Transverse colon (tissue), 4 donors: ENCODE data around the gene SRSF12. TPM values are rescaled to one million over a fixed set of nuclear protein-coding genes. Genes with fewer than 3 reads are reported as not detected.
"Not testable (repeated sequence)": the region's sequence is repeated elsewhere in the genome, so short reads cannot be mapped to it uniquely, and the experiment has no call there.

ENCODE experiments used
- DNase-seq: peaks from one replicate; pipeline ENCODE4 v3.0.0-alpha.2; 2019
- H3K27ac ChIP-seq, 4 donors: fragments of 200-600 bp; sonication (generic); 2 replicates each; pipeline ENCODE4 v1.5.1; 2016 to 2018; ENCODE audit warnings: inconsistent platforms in 4 of 4
- H3K27me3 ChIP-seq: fragments of 200-600 bp; sonication (generic); 2 replicates; pipeline ENCODE4 v1.5.1; 2017; ENCODE audit warnings: inconsistent platforms
- H3K36me3 ChIP-seq, 4 donors: fragments of 200-600 bp; sonication (generic); 2 replicates each; pipeline ENCODE4 v1.5.1; 2017 to 2019; ENCODE audit warnings: inconsistent platforms in 4 of 4
- H3K4me1 ChIP-seq, 4 donors: fragments of 200-600 bp; sonication (generic); 2 replicates each; pipeline ENCODE4 v1.5.1; 2017 to 2020; ENCODE audit warnings: inconsistent platforms in 4 of 4
- H3K4me3 ChIP-seq, 4 donors: fragments of 200-600 bp; sonication (generic); 1 replicate in 1 of 4; 2 replicates in 3 of 4; pipeline versions ENCODE4 v1.5.1 to v1.6.1; 2017 to 2019; ENCODE audit warnings: inconsistent platforms in 4 of 4
- H3K9me3 ChIP-seq, 2 donors: fragments of 200-600 bp; sonication (generic); 2 replicates each; pipeline ENCODE4 v1.5.1; 2017 to 2019; ENCODE audit warnings: inconsistent platforms in 2 of 2
- CTCF ChIP-seq, 5 experiments: fragments of 200-600 bp in 3 of 5; fragments of 450-650 bp in 2 of 5; sonication (generic) in 3 of 5; IDR thresholded peaks; 1 replicate in 2 of 5; 2 replicates in 3 of 5; pipeline ENCODE4 v1.5.1; 2016 to 2017; ENCODE audit warnings: antibody characterized with exemption in 5 of 5, inconsistent platforms in 3 of 5, mild to moderate bottlenecking in 2 of 5, moderate library complexity in 1 of 5
- EP300 ChIP-seq: sonication (generic); formaldehyde crosslinking; IDR thresholded peaks from one replicate; pipeline ENCODE4 v1.6.1; 2017; ENCODE audit warnings: antibody characterized with exemption, low read depth
- POLR2A ChIP-seq: fragments of 450-650 bp; IDR thresholded peaks from one replicate; pipeline ENCODE4 v1.6.1; 2016; ENCODE audit warnings: antibody characterized with exemption, mild to moderate bottlenecking, moderate library complexity
- POLR2AphosphoS5 ChIP-seq, 3 donors: sonication (generic); formaldehyde crosslinking; IDR thresholded peaks; one replicate each; pipeline ENCODE4 v1.6.1; 2016; ENCODE audit warnings: antibody characterized with exemption in 3 of 3
- WGBS, 2 donors: methylation state at CpG; one replicate each; pipeline ENCODE4 v1.1.5; 2018; ENCODE audit warnings: low coverage in 1 of 2; 5-methylcytosine and 5-hydroxymethylcytosine counted together
- in situ Hi-C, 4 donors: fragments of 200-750 bp; cut with MboI; loops; one replicate each; pipeline versions ENCODE4 v1.15.0 to v1.15.1; 2017; ENCODE audit warnings: low sequenced_read_pairs in 3 of 4, low pct_ligation_motif_present in 1 of 4, low pct_unique_long_range_greater_than_20kb in 1 of 4
- intact Hi-C: fragments of 100-400 bp; cut with DNase I; formaldehyde crosslinking; loops from one replicate; pipeline ENCODE4 v1.15.1; 2023; ENCODE audit warnings: low total_unique reads
- total RNA-seq, 4 donors: library from RNA; depleted of rRNA; stranded (reverse); fragments of >200 nt; gene quantifications; one replicate each; pipeline ENCODE4 v1.1.0, GENCODE V29; 2016

The SRSF12 gene
- total RNA-seq, 4 donors from 2014 or later: not detected

DNA sequence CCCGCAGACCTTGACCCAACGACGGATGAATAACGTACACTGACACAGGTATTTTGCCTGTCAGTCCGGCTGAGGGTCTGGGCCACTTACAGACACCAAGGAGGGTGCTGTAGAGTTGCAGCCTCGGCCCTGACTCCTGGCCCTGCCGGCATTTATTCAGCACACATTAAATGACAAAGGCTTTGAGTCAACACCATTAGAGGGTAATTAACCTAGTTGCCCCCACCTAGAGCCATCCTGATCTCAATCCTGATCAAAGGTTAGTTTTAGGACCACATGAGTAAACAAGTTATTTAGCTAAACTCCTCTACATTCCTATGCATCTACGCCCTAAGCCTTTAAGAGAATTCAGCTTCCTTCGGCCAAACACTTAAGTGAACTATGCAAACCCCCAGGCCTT lies 16.1 kb upstream of the SRSF12 start:
- 89 to 95% methylated on average over 4 to 9 of the region's 9 CpGs for WGBS, 2 donors
- no peak overlapping the region for H3K27ac ChIP-seq
- H3K36me3 ChIP-seq: no peaks in the 10 kb centered on the region
- H3K27me3 ChIP-seq: no peaks in the 10 kb centered on the region
- no peak overlapping the region for H3K4me3 ChIP-seq
- in situ Hi-C loops (no loop called here), intact Hi-C loops (no loop called here)
- DNase-seq: no peak
- H3K9me3 ChIP-seq: no peaks in the 10 kb centered on the region
- no peaks in the 10 kb centered on the region for H3K4me1 ChIP-seq
- TF ChIP-seq POLR2AphosphoS5 (IDR thresholded peaks at IDR 0.05) (no peak), CTCF (IDR thresholded peaks at IDR 0.05) (no peak), POLR2A (no peak), EP300 (no peak)

- Histone ChIP-seq H3K27ac (no peak overlapping the region), H3K4me3 (no peak overlapping the region), H3K9me3 (peaks cover 0 to 2% of the 10 kb centered on the region in 2 donors), H3K27me3 (no peaks in the 10 kb centered on the region), H3K36me3 (no peaks in the 10 kb centered on the region), H3K4me1 (no peaks in the 10 kb centered on the region)
- WGBS, 2 donors: 75 to 86% methylated on average over 2 of the region's 2 CpGs
- TF ChIP-seq CTCF (IDR thresholded peaks at IDR 0.05): no peak
- no peak for TF ChIP-seq POLR2A
- TF ChIP-seq EP300: no peak
- TF ChIP-seq POLR2AphosphoS5 (IDR thresholded peaks at IDR 0.05): no peak
- no peak for DNase-seq
- in situ Hi-C loops: no loop called here
- intact Hi-C loops: no loop called here
These were observed 14.2 kb upstream of the SRSF12 start for GRCh38 chr6:89132057-89132456.

DNA sequence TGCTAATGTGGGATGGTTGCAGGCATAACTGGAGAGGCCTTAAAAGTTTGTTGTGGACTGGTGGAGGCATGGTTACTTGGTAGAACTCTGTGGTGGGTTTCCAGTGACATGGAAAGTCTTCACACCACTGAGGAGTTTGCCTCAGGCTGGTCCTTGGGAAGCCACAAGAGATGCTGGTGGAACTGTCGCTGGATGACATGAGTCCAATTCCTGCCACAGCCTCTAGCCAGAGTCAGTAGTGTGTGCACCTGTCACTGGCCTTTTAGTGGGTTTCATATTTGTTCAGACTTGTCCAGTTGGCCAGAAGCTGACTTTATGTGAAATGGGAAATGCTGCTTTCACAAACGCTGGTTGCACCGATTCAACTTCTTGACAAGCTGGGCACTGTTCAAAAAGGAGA lies 13.7 kb upstream of the SRSF12 start:
- Histone ChIP-seq H3K27me3 (no peaks in the 10 kb centered on the region), H3K9me3 (peaks cover 0 to 2% of the 10 kb centered on the region in 2 donors), H3K4me1 (no peaks in the 10 kb centered on the region), H3K27ac (no peak overlapping the region), H3K36me3 (no peaks in the 10 kb centered on the region), H3K4me3 (no peak overlapping the region)
- intact Hi-C loops: no loop called here
- TF ChIP-seq POLR2A (no peak), CTCF (IDR thresholded peaks at IDR 0.05) (no peak), POLR2AphosphoS5 (IDR thresholded peaks at IDR 0.05) (no peak)
- 89 to 100% methylated on average over 1 to 3 of the region's 3 CpGs for WGBS, 2 donors
- no peak for DNase-seq
- in situ Hi-C loops: no loop called here

GRCh38 chr6:89128256-89128671 lies 10.4 kb upstream of the SRSF12 start:
- intact Hi-C loops, H3K27ac ChIP-seq, DNase-seq, H3K36me3 ChIP-seq, H3K4me1 ChIP-seq, H3K27me3 ChIP-seq, H3K9me3 ChIP-seq, H3K4me3 ChIP-seq: not testable (repeated sequence)
- in situ Hi-C loops: loop anchor here in 1 of 4 donors (10.0 kb wide), 1 partner anchor 117 kb away; no protein-coding TSS in a partner anchor
- 69 to 85% methylated on average over 2 of the region's 2 CpGs for WGBS, 2 donors

- in situ Hi-C loops: loop anchor here in 3 of 4 donors (10.0 to 25.0 kb wide), 3 partner anchors 115 to 240 kb away; partner anchors contain the start of gene UBE2J1 (in 1 of the 3)
- DNase-seq: no peak
- intact Hi-C loops: loop anchor here (5.0 kb wide), 1 partner anchor 120 kb away; no protein-coding TSS in a partner anchor
These were observed 4.8 kb upstream of the SRSF12 start for GRCh38 chr6:89122625-89123024.

More at GRCh38 chr6:89122625-89123024, 4.8 kb upstream of the SRSF12 start:
- H3K4me3 ChIP-seq: no peak overlapping the region
- no peaks in the 10 kb centered on the region for H3K36me3 ChIP-seq
- peak in 4 of 5 experiments; percentile 39 to 51 (median 46) for TF ChIP-seq CTCF (IDR thresholded peaks at IDR 0.05)
- TF ChIP-seq POLR2A: no peak
- peaks cover 0 to 16% (median 3%) of the 10 kb centered on the region in 4 donors for H3K4me1 ChIP-seq
- no peak overlapping the region for H3K27ac ChIP-seq
- peaks cover 3% of the 10 kb centered on the region for H3K27me3 ChIP-seq
- no peaks in the 10 kb centered on the region for H3K9me3 ChIP-seq
